Kidney (tissue), 14 donors: ENCODE data around the gene SYT13. TPM values are rescaled to one million over a fixed set of nuclear protein-coding genes. Genes with fewer than 3 reads are reported as not detected.

Experiments
- DNase-seq, 5 donors: peaks; one replicate each; pipeline ENCODE4 v3.0.0-alpha.2; 2013 to 2020
- FAIRE-seq: peaks from 2 replicates; lab custom pipeline; 2012; peaks lifted over from hg19 to GRCh38; lab: Jason Lieb, UNC
- H3K27ac ChIP-seq, 2 donors: one replicate each; pipeline ENCODE4 v1.7.0; 2013; ENCODE audit warnings: low read depth in 2 of 2, low read length in 2 of 2, inconsistent platforms in 1 of 2
- H3K27me3 ChIP-seq: one replicate; pipeline ENCODE4 v1.7.1; 2013; ENCODE audit warnings: low read length, inconsistent platforms; ENCODE audit not compliant: control insufficient read depth, insufficient read depth
- H3K36me3 ChIP-seq, 3 donors: one replicate each; pipeline versions ENCODE4 v1.7.0 to v1.7.1; 2013; ENCODE audit warnings: low read length in 3 of 3, control low read depth in 1 of 3, inconsistent platforms in 1 of 3; ENCODE audit not compliant: insufficient read depth in 3 of 3, control insufficient read depth in 2 of 3
- H3K4me1 ChIP-seq, 3 donors: one replicate each; pipeline versions ENCODE4 v1.7.0 to v1.7.1; 2013; ENCODE audit warnings: low read length in 3 of 3, inconsistent platforms in 1 of 3, low read depth in 1 of 3; ENCODE audit not compliant: control insufficient read depth in 2 of 3, insufficient read depth in 2 of 3
- H3K4me3 ChIP-seq, 3 donors: one replicate each; pipeline versions ENCODE4 v1.7.0 to v1.8.1; 2013; ENCODE audit warnings: low read length in 3 of 3, control low read depth in 1 of 3, inconsistent platforms in 1 of 3
- H3K9ac ChIP-seq, 3 donors: one replicate each; pipeline versions ENCODE4 v1.7.0 to v1.7.1; 2013; ENCODE audit warnings: low read length in 3 of 3, control low read depth in 1 of 3, inconsistent platforms in 1 of 3
- H3K9me3 ChIP-seq, 3 donors: one replicate each; pipeline versions ENCODE4 v1.7.0 to v1.7.1; 2013; ENCODE audit warnings: low read length in 3 of 3, control low read depth in 1 of 3, inconsistent platforms in 1 of 3; ENCODE audit not compliant: control insufficient read depth in 2 of 3, insufficient read depth in 1 of 3
- intact Hi-C: fragments of 100-400 bp; cut with DNase I; formaldehyde crosslinking; loops from one replicate; pipeline ENCODE4 v1.11.1; 2022
- polyA plus RNA-seq: library from polyadenylated mRNA; stranded (reverse); fragments of 350-450 nt; fragmentation: Illumina TruSeq; extraction: RNeasy Lipid Tissue Mini Kit (QIAGEN cat#74804); gene quantifications from one replicate; pipeline ENCODE4 v1.2.3, GENCODE V29; 2014; ENCODE audit warnings: low read depth, low replicate concordance; ENCODE audit not compliant: insufficient read depth
- total RNA-seq: library from RNA; stranded (reverse); fragmentation: NEBNext Ultra II Directional; extraction: Animal tissue kit (Norgen Biotek cat#: 25700); gene quantifications from one replicate; pipeline ENCODE4 v1.2.1, GENCODE V29; 2021
- TF ChIP-seq, protein P1 (sequence below): IDR thresholded peaks from 3 replicates; pipeline ENCODE4 v1.5.1; 2012; ENCODE audit warnings: mild to moderate bottlenecking, moderate library complexity, borderline replicate concordance; ENCODE audit not compliant: insufficient read depth; ENCODE audit errors: extremely low read depth
- donor health status: control.
- donor health status: control.
- donor health status: control.
- donor health status: control.
- donor health status: control.
- donor health status: DM: yes; HTN: yes; CAD: no.
- donor health status: Normal renal cell carcinoma (clear cell type).

The SYT13 gene
- total and polyA plus RNA-seq, 2 donors from 2014 or later, result 6.8 to 16.4 TPM

DNA sequence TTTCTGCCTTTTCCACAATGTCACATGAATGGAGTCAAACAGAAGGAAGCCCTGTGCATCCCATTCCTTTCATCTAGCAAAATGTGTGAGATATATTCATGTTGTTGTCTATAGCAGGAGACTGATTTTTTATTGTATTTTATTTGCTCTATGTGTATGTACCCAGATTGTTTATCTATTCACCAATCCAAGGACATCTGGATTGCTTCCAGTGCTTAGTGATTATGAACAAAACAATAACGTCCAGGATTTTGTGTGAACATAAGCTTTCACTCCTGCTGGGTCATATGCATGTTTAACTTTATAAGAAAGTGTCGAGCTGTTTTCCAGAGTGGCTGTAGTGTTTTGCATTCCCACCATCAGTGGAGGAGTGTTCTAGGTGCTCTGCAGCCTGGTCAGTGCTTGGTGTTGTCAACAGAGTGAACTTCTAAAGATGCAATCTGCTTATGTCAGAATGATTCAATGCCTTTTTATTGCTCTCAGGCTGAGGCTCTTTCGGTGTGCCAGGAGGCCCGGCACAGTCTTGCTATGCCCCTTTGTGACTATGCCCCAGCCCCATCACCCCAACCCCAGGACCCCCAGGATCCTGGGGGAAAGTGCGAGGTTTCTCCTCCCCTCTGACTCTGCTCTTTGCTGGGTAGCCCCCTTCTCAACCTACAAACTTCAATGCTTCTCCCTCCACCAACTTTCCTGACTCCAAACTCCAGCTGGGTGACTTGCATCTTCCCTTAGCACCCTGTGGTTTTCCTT lies 19.9 kb upstream of the SYT13 start:
- no peaks in the 10 kb centered on the region for H3K4me1 ChIP-seq
- intact Hi-C loops, result no loop called here
- TF ChIP-seq, protein P1, sequence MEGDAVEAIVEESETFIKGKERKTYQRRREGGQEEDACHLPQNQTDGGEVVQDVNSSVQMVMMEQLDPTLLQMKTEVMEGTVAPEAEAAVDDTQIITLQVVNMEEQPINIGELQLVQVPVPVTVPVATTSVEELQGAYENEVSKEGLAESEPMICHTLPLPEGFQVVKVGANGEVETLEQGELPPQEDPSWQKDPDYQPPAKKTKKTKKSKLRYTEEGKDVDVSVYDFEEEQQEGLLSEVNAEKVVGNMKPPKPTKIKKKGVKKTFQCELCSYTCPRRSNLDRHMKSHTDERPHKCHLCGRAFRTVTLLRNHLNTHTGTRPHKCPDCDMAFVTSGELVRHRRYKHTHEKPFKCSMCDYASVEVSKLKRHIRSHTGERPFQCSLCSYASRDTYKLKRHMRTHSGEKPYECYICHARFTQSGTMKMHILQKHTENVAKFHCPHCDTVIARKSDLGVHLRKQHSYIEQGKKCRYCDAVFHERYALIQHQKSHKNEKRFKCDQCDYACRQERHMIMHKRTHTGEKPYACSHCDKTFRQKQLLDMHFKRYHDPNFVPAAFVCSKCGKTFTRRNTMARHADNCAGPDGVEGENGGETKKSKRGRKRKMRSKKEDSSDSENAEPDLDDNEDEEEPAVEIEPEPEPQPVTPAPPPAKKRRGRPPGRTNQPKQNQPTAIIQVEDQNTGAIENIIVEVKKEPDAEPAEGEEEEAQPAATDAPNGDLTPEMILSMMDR, result no peak
- FAIRE-seq (no peak), DNase-seq (no peak)
- no peaks in the 10 kb centered on the region for H3K9me3 ChIP-seq
- H3K9ac ChIP-seq, result no peak overlapping the region
- no peaks in the 10 kb centered on the region for H3K36me3 ChIP-seq
- H3K27me3 ChIP-seq, result no peaks in the 10 kb centered on the region
- H3K4me3 ChIP-seq, result no peak overlapping the region
- no peak overlapping the region for H3K27ac ChIP-seq

DNA sequence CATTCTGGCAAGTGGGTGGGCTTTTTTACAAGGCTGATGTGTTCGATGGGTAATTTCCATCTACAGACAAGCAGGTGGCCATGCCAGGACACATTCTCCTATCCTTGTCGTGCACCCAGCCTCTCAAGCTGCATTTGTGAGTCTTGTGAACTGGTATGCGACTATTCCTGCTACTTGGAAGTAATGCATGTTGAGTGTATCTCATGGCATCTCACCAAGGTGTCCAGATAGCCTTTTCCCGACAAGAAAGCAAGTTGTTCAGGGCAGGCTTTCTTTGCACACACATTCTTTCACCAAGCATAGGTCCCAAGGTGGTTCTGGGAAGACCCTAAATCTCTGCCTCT lies 18.8 kb upstream of the SYT13 start:
- Histone ChIP-seq H3K9ac (no peak overlapping the region), H3K27ac (no peak overlapping the region), H3K36me3 (no peaks in the 10 kb centered on the region), H3K9me3 (no peaks in the 10 kb centered on the region), H3K4me3 (no peak overlapping the region), H3K4me1 (no peaks in the 10 kb centered on the region), H3K27me3 (no peaks in the 10 kb centered on the region)
- DNase-seq (no peak), FAIRE-seq (no peak)
- TF ChIP-seq, protein P1, result no peak
- intact Hi-C loops, result no loop called here

DNA sequence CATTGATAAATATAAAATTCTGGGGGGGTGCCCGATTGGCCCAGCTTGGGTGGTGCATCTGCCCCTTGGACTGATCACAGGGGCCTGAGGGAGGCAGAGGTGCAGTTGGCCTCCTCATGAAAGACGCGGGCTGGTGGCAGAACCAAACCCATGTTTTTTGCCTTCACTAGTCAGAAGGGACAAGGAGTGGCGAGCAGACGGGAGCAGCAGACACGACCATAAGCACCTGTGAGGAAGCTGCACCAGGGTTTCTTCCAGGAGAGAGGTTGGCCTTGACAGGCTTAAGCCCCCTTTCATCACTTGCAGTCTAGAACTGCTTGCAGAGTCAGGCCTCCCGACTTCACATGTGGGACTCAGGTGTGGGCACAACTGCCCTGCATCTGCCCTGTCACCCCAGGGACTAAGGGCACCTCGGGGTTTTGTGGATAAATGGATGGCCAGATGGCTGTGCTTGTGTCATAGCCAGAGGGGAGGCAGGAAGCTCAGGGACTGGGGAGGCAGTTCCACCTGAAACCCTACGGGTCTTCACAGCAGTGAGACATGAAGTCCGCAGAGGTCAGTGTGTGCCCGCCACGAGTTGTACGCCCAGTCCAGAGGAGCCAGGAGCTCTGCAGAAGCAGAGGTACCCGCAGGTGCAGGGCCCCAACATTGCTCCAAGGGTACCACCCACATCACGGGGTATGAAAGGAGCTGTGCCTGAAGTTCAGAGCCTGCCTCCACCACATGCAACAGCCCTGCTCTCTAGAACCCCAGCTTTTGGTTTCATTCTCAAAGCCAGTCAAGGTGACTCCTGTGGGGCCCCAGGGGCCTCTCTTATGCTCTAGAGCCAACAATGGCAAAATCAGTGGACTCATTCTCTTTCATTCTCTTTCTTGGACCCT lies 18.2 kb upstream of the SYT13 start:
- no peaks in the 10 kb centered on the region for H3K27me3 ChIP-seq
- H3K4me1 ChIP-seq, result no peaks in the 10 kb centered on the region
- no peaks in the 10 kb centered on the region for H3K9me3 ChIP-seq
- H3K4me3 ChIP-seq, result no peak overlapping the region
- no peak overlapping the region for H3K9ac ChIP-seq
- FAIRE-seq, result no peak
- TF ChIP-seq, protein P1, result no peak
- no peak overlapping the region for H3K27ac ChIP-seq
- DNase-seq, result no peak
- no peaks in the 10 kb centered on the region for H3K36me3 ChIP-seq
- intact Hi-C loops, result no loop called here
